Activated CD8-positive, alpha-beta memory T cell treated with anti-CD3 and anti-CD28 coated beads for 1 hour (primary cell): Measurements from ENCODE around the gene SCFD1.
"Not testable (repeated sequence)": the region's sequence is repeated elsewhere in the genome, so short reads cannot be mapped to it uniquely, and the experiment has no call there.

Experiments used
- DNase-seq, 2 donors: peaks; one replicate each; pipeline ENCODE4 v3.0.0-alpha.2; 2020; ENCODE audit warnings: low read depth in 1 of 2; ENCODE audit errors: extremely low read depth in 1 of 2

Gene SCFD1

GRCh38 chr14:30608533-30609006 is 13.5 kb upstream of the SCFD1 start:
- DNase-seq = no peak

- no peak for DNase-seq
These were observed 11.3 kb upstream of the SCFD1 start for GRCh38 chr14:30610787-30611343.

- no peak for DNase-seq
These were observed 8.0 kb upstream of the SCFD1 start for GRCh38 chr14:30614155-30614554.

- no peak for DNase-seq
These were observed 1.9 kb upstream of the SCFD1 start for GRCh38 chr14:30620178-30620577.

GRCh38 chr14:30621354-30621939 is 672 bp upstream of the SCFD1 start:
- DNase-seq = no peak

- no peak for DNase-seq
These were observed 1.5 kb downstream of the SCFD1 start for GRCh38 chr14:30623412-30624131.

GRCh38 chr14:30624132-30624423 is 2.0 kb downstream of the SCFD1 start:
- DNase-seq = no peak

- DNase-seq = no peak
These were observed 3.4 kb downstream of the SCFD1 start for GRCh38 chr14:30625533-30625932.

- not testable (repeated sequence) for DNase-seq
These were observed 7.3 kb downstream of the SCFD1 start for GRCh38 chr14:30629432-30629831.

- DNase-seq = no peak
These were observed 8.1 kb downstream of the SCFD1 start for GRCh38 chr14:30630248-30630647.

GRCh38 chr14:30632730-30633129 is 10.6 kb downstream of the SCFD1 start:
- no peak for DNase-seq

GRCh38 chr14:30638926-30639325 is 16.8 kb downstream of the SCFD1 start:
- DNase-seq = no peak

GRCh38 chr14:30641207-30641606 is 19.1 kb downstream of the SCFD1 start:
- no peak for DNase-seq

- DNase-seq = not testable (repeated sequence)
These were observed 22.3 kb downstream of the SCFD1 start for GRCh38 chr14:30644462-30644861.

- DNase-seq = no peak
These were observed 23.5 kb downstream of the SCFD1 start for GRCh38 chr14:30645600-30645999.

- no peak for DNase-seq
These were observed 26.4 kb downstream of the SCFD1 start for GRCh38 chr14:30648471-30648870.

- DNase-seq = no peak
These were observed 29.8 kb downstream of the SCFD1 start for GRCh38 chr14:30651937-30652336.

GRCh38 chr14:30655124-30655523 is 33.0 kb downstream of the SCFD1 start:
- DNase-seq = no peak

GRCh38 chr14:30655658-30656057 is 33.5 kb downstream of the SCFD1 start:
- no peak for DNase-seq

GRCh38 chr14:30656190-30656632 is 34.1 kb downstream of the SCFD1 start:
- DNase-seq = no peak

GRCh38 chr14:30657050-30657449 is 34.9 kb downstream of the SCFD1 start:
- no peak for DNase-seq

GRCh38 chr14:30657606-30658163 is 35.6 kb downstream of the SCFD1 start:
- no peak for DNase-seq
